Limb (tissue), 2 donors: ENCODE measurements around the gene UCHL1.
"Not testable (repeated sequence)": the region's sequence is repeated elsewhere in the genome, so short reads cannot be mapped to it uniquely, and the experiment has no call there.

Experiments
- DNase-seq, 2 donors: peaks; one replicate each; pipeline ENCODE4 v3.0.0-alpha.2; 2016; ENCODE audit errors: extremely low spot score in 2 of 2

UCHL1 gene

DNA sequence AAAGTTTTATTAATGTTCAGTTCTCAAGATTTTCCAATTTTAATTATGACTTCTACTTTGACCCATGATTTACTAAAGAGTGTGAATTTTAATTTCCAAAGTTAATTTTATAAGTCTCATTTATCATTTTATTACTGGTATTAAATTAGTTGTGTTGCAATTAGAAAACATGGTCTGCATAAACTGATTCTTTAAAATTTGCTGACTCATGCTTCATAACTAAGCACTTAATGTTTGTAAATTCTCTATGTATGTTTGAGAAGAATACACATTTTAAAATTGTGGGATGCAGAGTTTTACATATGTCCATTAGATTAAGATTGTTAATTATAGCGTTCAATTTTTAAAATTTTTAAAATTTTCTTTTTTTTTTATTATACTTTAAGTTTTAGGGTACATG, 20.2 kb upstream of the UCHL1 start:
- DNase-seq = no peak

- no peak for DNase-seq
These were observed 14.8 kb upstream of the UCHL1 start for GRCh38 chr4:41241919-41242318.

DNA sequence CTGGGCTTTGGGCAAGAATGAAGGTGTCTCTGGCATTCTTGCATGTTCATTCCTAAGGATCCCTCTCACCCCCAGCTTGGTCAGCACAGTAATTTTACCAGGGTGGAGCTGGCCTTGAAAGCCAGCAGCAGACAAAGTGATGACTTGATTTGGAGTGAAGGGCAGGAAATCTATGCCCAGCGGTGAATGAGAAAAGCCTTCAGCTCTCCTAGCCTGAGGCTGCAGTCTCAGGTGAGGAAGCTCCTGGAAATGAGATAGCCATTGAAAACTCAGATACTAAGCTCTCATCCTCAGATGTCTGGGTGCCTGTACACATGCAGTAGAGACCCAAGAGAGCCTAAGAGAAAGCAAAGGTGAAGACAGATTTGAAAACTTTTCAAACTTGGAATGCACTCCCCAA, 10.7 kb upstream of the UCHL1 start:
- DNase-seq = no peak

- peak in 1 of 2 donors; percentile 38 for DNase-seq
These were observed 493 bp upstream of the UCHL1 start for GRCh38 chr4:41256131-41256739.

- peak in 1 of 2 donors; percentile 80 for DNase-seq
These were observed 651 bp downstream of the UCHL1 start for GRCh38 chr4:41257257-41257901.

GRCh38 chr4:41257906-41258305, 1.2 kb downstream of the UCHL1 start:
- no peak for DNase-seq

- peak; percentile 48 to 53 for DNase-seq
These were observed 2.1 kb downstream of the UCHL1 start for GRCh38 chr4:41258783-41259182.

DNA sequence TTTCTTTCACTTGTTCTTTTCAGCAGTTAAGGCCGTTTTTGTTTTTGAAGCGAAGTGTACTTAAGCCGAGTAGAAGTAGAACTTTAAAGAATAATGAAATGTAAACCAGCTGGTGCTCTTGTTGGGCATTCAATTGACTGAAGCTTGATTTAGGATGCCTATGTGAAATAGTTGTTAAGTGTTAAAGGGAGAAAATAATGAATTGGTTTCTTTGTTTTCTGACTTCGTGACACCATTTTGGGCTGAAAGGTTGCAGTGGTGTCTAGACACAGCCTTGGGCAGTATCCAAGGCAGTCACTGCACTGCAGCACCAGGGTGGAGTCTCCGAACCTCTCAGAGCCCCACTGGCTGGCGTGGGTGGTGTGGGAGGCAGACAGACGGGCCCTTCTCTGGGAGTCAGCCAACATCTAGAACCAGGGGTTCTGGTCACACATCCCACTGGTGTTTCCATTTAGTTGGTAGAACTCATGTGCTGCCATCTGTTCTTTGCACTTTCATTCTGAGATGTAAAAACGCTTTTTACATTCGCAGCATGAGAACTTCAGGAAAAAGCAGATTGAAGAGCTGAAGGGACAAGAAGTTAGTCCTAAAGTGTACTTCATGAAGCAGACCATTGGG, 3.5 kb downstream of the UCHL1 start:
- DNase-seq = no peak

- DNase-seq = no peak
These were observed 5.5 kb downstream of the UCHL1 start for GRCh38 chr4:41262198-41262597.

DNA sequence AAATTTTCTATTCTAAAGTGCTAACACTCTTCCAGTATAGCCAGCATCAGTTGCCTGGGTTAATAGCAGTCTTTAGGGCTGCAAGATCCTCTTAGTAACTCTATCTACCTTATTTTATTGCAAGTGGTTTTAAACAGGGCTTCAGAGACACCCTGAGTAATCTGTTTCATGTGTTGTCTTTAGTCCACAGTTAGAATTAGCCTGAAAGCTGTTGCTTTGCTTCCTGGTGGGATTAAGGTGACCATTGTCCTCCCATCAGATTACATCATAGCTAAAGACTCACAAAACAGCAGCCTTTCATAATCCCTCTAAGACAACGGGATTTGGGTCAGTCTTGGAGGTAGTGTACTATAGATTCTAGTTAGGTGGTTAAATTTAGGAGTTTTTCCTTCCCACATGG, 7.5 kb downstream of the UCHL1 start:
- no peak for DNase-seq

- DNase-seq = peak in 1 of 2 donors; percentile 67
These were observed 11.3 kb downstream of the UCHL1 start for GRCh38 chr4:41267997-41268396.

GRCh38 chr4:41268721-41269517, 12.2 kb downstream of the UCHL1 start:
- DNase-seq = no peak

- DNase-seq = no peak
These were observed 13.0 kb downstream of the UCHL1 start for GRCh38 chr4:41269682-41270081.

DNA sequence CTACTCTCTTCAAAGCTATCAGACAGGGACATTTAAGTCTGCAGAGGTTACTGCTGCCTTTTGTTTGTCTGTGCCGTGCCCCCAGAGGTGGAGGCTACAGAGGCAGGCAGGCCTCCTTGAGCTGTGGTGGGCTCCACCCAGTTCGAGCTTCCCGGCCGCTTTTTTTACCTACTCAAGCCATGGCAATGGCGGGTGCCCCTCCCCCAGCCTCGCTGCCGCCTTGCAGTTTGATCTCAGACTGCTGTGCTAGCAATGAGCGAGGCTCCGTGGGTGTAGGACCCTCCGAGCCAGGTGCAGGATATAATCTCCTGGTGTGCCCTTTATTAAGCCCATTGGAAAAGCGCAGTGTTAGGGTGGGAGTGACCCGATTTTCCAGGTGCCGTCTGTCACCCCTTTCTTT, 19.2 kb downstream of the UCHL1 start:
- not testable (repeated sequence) for DNase-seq

DNA sequence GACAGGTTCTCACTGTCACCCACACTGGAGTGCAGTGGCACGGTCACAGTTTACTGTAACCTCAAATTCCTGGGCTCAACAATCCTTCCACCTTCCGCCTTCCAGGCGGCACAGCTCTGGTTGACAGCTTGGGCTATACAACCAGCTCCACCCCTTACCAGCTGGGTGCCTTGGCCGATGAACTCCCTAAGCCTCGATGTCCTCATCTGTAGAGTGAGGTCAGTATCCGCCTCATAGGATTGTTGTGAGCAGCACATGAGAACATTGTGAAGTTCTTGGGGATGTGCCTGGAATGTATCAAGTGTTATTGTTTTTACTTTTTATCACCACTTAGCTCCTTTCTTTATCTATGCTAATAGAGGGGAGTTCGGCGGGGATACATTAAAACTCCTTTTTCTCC, 23.3 kb downstream of the UCHL1 start:
- DNase-seq = no peak

DNA sequence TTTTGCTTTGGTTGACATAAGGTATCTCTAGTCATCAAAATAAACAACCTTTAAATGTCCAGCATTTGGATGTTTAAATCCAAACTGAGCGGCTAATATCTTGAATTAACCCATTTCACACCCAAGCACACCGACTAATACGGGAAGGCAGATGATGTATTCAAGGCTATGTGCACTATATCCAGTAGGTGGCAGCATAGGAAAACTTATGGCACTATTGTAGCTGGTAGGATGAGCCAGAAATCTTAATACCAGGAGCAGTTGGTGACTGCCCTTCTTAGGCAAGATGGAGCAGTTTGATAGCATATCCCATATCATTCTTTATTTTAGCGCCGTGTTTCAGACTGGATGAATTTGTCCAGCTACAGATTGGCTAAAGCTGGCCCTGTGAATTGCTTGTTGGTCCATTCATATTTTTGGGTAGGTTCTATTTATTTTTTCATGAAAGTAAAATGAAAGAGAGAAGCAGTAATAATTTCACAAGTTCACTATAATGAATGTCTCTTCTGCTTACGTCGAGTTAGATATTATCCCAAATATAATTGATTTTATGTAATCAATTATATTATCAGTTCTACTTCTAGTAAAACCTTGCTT, 24.4 kb downstream of the UCHL1 start:
- peak; percentile 51 to 89 for DNase-seq

DNA sequence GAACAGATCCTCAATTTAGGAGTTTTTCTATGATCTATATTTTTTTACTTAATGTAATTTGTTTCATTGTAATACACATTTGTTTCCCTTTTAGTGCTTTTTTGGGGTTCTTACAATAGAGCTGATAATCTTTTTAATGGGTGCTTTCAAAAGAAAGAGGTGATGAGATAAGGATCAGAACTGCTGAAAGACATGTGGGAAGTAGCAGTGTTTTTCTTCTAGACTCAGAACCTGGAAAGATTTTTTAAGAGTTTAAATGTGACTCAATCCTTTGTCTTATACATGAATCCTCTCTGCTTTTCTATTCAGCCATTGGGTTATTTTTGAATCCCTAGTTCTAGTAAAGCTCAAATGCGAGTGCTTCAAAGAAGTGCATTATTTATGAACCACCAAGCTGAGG, 25.6 kb downstream of the UCHL1 start:
- DNase-seq = no peak

- DNase-seq = no peak
These were observed 28.6 kb downstream of the UCHL1 start for GRCh38 chr4:41285202-41285863.

GRCh38 chr4:41285864-41286235, 29.1 kb downstream of the UCHL1 start:
- no peak for DNase-seq

- no peak for DNase-seq
These were observed 30.3 kb downstream of the UCHL1 start for GRCh38 chr4:41287005-41287404.

- no peak for DNase-seq
These were observed 31.1 kb downstream of the UCHL1 start for GRCh38 chr4:41287852-41288251.
